Endometrial microvascular endothelial cells (primary cell): Measurements from ENCODE around the gene INF2. TPM values are rescaled to one million over a fixed set of nuclear protein-coding genes. Genes with fewer than 3 reads are reported as not detected.

ENCODE experiments used
- in situ Hi-C: cut with HindIII; loops from 2 replicates; pipeline ENCODE4 v1.10.0; 2017; ENCODE audit warnings: low sequenced_read_pairs, low pct_unique_long_range_greater_than_20kb; ENCODE audit errors: inconsistent ontology term
- total RNA-seq: library from RNA; depleted of rRNA; stranded (reverse); fragments of >200 nt; gene quantifications from one replicate; pipeline ENCODE4 v1.2.3, GENCODE V29; 2015; ENCODE audit errors: inconsistent ontology term

Gene INF2
- total RNA-seq, 1 donor from 2014 or later: 79.4 TPM

- in situ Hi-C loops: no loop called here
These were observed 4.0 kb upstream of the INF2 start for GRCh38 chr14:104685216-104685997.

- in situ Hi-C loops: no loop called here
These were observed 3.3 kb upstream of the INF2 start for GRCh38 chr14:104685998-104686610.

DNA sequence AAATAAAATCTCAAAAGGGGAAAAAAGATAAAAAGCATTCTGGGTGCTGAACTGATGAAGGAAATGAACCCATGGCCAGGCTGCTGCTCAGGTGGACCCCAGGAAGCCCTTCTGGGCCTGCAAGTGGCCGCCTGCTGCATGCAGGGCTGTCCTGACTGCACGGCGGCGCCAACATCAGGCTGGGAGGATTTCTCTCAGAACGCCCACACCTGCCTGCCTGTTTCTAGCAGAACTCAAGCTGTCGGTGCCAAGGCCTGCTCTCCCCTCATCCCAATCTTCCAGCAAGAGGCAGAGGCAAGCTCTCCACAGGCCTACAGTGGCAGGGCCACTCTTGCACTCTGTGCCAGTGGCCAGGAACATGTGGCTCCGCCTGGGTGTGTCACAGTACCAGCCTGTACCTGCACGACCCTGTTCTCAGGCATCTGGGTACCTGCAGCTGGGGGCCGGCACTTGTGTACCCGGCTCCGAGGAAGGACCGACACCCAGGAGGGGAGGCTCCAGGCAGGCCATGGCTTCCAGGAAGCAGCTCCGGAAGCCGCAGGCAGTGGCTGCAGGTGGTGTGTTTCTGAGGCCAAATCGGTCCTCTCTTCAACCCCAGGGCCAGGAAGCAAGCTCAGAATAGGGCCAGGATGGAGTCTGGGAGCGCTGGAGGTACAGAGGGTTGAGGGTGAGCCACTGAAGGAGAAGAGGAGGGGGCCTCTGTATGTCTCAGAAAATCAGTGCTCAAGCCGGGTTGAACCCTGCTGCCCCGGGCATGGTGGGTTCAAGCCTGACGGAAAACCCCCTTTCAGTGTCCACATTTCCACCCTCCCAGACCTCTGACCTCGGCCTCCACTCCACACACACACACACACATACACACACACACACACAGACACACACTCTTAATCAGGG is 2.5 kb upstream of the INF2 start:
- in situ Hi-C loops: no loop called here

DNA sequence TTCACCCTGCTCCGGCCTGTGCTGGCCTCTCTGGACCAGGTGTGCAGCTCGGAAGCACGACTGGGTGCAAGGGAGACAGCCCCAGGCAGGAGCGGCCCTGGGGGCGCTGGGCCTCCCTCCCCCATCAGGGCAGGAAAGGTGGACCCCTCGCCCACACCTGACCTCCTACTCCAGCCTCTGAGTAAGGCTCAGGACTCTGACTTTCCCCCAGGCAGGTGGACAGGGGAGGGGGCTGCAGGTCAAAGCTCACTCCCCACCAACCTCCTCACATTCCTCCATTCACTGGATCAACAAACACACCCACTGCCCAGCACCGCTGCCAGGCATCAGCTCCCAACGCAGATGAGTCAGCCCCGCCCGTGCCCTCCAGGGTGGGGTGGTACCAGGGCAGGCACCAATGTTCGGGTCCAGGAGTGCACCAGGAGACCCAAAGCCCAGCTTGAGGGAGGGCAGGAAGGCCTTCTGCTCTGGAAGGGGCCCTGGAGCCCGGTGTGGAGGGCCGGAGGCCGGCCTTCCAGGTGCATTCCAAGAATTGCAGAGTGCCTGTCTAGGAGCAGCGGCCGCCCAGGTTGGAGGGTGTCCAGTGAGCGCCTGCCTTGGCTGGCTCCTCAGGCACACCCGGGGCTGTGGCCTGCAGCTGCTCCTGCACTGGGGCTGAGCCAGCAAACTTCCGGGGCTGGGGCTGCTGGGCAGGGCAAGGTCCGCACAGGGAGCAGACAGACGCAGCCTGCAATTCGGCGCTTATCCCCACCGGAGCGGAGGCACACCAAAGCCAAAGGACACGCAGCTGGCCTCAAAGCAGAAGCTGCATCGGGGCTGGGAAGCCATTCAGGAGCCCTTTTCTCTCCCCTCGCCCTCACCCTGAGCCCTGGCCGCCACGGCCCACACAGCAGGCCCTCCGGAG is 1.6 kb upstream of the INF2 start:
- in situ Hi-C loops: no loop called here

- in situ Hi-C loops: no loop called here
These were observed 811 bp upstream of the INF2 start for GRCh38 chr14:104688505-104689108.

GRCh38 chr14:104689881-104690711 is 678 bp downstream of the INF2 start:
- in situ Hi-C loops: no loop called here

- in situ Hi-C loops: no loop called here
These were observed 1.5 kb downstream of the INF2 start for GRCh38 chr14:104690861-104691455.

DNA sequence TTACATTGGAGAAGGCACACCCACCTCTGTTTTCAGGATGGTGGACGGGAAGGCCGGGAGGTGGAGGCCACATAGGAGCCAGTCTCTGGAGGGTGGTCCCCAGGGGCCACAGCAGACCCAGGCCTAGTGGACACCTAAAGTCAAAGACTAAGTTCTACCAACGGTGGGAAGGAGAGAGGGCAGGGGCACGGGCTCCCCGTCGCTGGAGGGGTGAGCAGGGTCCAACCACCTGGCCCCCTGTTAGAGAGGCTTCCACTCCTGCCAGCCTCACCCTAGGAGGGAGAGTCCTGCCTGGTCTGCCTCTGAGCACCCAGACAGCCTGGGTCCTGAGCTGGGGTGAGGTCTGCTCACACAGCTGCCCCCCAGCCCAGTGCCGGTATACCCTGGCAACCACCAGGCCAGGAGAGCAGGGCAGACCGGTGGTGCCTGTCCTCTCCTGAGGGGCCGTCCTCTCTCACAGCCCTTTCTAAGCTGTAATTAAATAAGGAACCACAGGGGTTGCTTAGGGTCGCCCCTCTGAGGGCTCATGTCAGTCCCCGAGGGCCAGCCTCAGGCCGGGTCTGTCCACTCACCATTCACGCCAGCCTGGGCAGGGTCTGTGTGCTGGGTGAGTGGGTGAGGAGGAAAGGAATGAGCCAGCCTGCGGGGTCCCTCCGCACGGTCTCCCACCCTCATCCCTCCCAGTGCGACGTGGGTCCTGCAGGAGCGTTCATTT is 2.3 kb downstream of the INF2 start:
- in situ Hi-C loops: no loop called here

DNA sequence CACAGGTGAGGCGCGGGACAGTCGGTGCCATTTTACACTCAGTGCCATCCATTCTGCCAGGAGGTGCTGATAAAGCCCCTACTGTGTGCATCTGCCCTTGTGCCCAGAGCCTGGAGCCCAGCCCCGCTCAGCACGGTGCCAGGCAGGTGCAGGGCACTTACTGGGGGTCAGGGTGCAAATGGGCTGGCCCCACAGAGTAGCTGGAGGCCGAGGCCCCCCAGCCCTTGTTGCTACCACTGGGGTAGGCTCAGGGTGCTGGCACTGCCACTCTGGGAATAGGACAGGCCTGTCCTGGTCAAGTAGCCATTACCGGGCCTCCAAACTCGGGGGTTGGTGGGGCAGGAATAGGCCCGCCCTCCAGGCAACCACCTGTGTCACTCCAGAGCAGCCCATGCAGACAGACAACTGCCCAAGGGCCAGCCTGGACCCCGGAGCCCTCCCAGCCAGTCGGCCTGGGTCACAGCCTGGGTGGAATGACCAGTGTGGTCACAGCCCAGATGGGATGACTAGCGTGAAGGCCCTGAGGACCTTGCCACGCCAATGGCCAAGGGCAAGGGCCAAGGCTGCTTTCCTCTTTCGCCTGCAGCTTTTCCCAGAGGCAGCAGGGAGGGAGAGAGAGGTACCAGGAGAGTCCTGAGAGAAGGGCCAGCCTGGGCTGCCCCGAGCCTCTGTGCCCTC is 3.0 kb downstream of the INF2 start:
- in situ Hi-C loops: no loop called here

- in situ Hi-C loops: no loop called here
These were observed 3.5 kb downstream of the INF2 start for GRCh38 chr14:104692939-104693315.

DNA sequence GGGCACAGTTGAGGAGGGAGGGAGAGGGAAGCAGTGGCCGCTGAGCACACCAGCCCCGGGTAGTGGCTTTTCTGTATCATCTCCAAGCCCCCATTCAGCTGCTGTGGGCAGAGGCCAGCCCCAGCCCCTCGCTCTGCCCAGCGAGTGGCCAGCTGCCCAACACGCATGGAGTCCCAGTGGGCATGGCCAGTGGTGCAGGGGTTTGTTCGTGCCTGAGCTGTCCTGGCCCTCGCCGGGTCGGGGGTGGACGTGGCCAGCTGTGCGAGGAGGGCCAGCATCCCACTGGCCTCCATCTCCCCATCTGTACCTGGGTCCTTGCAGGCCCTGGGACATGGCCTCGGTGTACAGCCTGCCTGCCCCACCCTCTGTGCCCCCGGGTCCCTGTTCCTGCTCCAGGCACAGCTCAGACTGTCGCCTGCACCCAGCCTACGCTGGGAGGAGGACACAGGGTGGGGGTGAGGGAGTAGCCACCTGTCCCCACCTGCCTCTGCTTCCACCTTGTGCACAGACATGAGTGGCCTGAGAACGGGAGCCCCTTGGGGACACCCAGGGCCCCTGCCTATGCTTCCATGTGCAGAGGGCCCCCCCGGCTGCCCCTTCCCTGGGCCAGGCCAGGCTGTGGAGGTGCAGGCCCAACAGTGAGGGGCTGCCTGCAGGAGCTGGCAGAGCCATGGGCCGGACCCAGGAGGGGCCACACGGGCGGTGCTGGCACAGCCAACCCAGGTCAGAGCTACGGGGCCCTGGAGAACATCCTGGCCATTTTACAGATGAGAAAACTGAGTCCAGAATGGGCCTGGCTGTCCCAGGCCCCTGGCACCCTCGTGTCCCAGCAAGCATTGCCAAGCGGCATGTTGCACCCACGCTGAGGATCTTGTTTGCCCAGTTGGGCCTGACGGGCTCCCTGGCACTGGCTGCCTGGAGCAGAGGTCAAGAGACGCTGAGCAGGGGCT is 4.3 kb downstream of the INF2 start:
- in situ Hi-C loops: no loop called here

DNA sequence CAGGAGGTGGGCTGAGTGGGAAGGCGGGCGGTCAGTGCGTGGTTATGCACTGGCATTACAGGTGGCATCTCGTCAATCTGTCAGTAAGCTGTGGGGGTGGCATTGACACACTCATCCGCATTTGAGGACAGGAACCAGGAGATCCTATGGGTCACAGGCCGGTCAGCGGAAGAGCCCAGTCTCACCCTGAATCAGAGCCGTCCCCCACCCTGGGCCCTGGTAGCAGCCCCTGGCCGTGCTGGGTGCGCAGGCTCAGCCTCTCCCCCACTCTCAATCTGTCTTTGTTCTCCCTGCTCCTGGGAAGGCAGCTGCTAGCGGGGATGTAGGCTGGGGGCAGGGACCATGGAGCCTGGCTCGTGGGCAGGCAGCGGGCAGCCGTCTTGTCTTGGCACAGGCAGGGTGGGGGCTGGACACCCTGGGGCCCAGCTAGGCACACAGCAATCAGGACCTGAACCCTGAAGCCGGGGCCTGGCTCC is 5.1 kb downstream of the INF2 start:
- in situ Hi-C loops: no loop called here

DNA sequence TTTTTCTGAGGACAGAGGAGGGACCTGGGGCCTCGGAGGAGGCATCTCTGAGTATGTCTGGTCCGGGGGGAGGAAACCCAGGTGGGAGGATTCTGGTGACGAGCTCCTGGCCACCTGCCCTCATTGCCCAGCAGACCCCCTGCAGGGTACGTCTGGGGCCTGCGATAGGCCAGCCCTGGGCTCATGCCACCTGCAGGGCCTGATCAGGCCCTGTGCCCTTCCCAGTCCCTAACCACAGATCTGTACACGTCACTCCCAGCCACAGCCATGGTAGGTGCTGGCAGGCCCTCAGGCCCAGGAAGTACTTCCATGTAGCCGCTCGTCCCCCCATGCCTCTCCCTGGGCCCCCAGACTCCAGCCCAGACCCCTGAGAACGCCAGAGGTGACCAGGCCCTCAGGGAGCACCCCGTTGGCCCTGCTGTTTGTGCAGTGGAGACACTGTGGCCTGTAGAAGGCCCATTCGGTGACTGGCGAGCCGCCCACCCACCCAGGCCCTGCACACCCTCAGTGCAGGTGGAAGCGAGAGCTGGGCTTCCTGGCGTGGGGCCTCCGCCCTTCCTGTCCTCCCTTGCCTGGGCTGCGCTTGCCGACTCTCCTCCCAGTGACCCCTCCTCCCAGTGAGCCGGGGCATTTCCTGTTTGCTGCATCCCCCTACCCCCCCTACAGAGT is 5.7 kb downstream of the INF2 start:
- in situ Hi-C loops: no loop called here

DNA sequence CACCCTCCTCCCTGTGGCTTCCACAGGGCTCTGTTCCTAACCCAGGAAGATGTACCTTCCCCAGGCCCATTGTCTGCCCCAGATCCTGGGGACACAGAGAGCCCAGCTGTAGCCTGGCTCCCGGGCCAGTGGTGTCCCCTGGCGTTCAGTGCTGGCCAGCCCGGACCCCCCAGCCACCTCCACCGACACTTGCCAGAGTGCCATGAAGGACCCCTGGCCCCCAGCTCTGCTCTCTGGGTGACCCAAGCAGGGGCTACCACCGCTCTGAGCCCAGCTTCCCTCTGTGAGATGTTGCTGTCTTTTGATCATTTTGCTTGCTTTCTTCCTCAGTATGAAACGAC is 6.2 kb downstream of the INF2 start:
- in situ Hi-C loops: no loop called here
